COLO829 (cell line): ENCODE results near the gene LGALS3.

ENCODE experiments used
- DNase-seq: peaks from one replicate; pipeline ENCODE4 v3.0.0; 2012; ENCODE audit warnings: low spot score

LGALS3 gene

GRCh38 chr14:55131370-55132137, 2.5 kb downstream of the LGALS3 start:
- DNase-seq, result peak; percentile 61

GRCh38 chr14:55133416-55133815, 4.4 kb downstream of the LGALS3 start:
- DNase-seq, result peak; percentile 62

- DNase-seq, result no peak
Measured at GRCh38 chr14:55136241-55136640, 7.2 kb downstream of the LGALS3 start.

GRCh38 chr14:55136885-55137786, 8.1 kb downstream of the LGALS3 start:
- DNase-seq, result peak; percentile 83

- DNase-seq, result no peak
Measured at GRCh38 chr14:55138091-55138490, 9.0 kb downstream of the LGALS3 start.

GRCh38 chr14:55139141-55139540, 10.1 kb downstream of the LGALS3 start:
- no peak for DNase-seq

- DNase-seq, result no peak
Measured at GRCh38 chr14:55139696-55140509, 10.9 kb downstream of the LGALS3 start.

- no peak for DNase-seq
Measured at GRCh38 chr14:55141825-55142224, 12.8 kb downstream of the LGALS3 start.

- no peak for DNase-seq
Measured at GRCh38 chr14:55142466-55142865, 13.4 kb downstream of the LGALS3 start.

GRCh38 chr14:55146425-55146824, 17.4 kb downstream of the LGALS3 start:
- no peak for DNase-seq

GRCh38 chr14:55151601-55152000, 22.5 kb downstream of the LGALS3 start:
- DNase-seq, result no peak

- DNase-seq, result no peak
Measured at GRCh38 chr14:55152052-55152753, 23.2 kb downstream of the LGALS3 start.

GRCh38 chr14:55153951-55154350, 24.9 kb downstream of the LGALS3 start:
- DNase-seq, result no peak

GRCh38 chr14:55157080-55157479, 28.0 kb downstream of the LGALS3 start:
- DNase-seq, result no peak

GRCh38 chr14:55158412-55158811, 29.4 kb downstream of the LGALS3 start:
- DNase-seq, result no peak

GRCh38 chr14:55160989-55161388, 31.9 kb downstream of the LGALS3 start:
- peak; percentile 43 for DNase-seq

- no peak for DNase-seq
Measured at GRCh38 chr14:55170526-55170925, 41.5 kb downstream of the LGALS3 start.

- no peak for DNase-seq
Measured at GRCh38 chr14:55180006-55180405, 51.0 kb downstream of the LGALS3 start.

GRCh38 chr14:55180434-55180833, 51.4 kb downstream of the LGALS3 start:
- no peak for DNase-seq

GRCh38 chr14:55188686-55189295, 59.7 kb downstream of the LGALS3 start:
- no peak for DNase-seq

- DNase-seq, result no peak
Measured at GRCh38 chr14:55190906-55191202, 61.8 kb downstream of the LGALS3 start.
